Neural progenitor cell (in vitro differentiated cells): ENCODE measurements around the gene CELA3A. TPM values are rescaled to one million over a fixed set of nuclear protein-coding genes. Genes with fewer than 3 reads are reported as not detected.

Experiments used
- DNase-seq: peaks from one replicate; pipeline ENCODE4 v3.0.0-alpha.2; 2016; ENCODE audit warnings: low spot score
- H2AFZ ChIP-seq: fragments of 200-600 bp; sonication (generic); replicated peaks from 2 replicates; pipeline ENCODE4 v1.6.1; 2016; ENCODE audit warnings: antibody characterized with exemption
- H3F3A ChIP-seq: fragments of 200-600 bp; sonication (generic); 2 replicates; pipeline ENCODE4 v1.6.1; 2016; ENCODE audit warnings: antibody characterized with exemption, low read depth
- H3K27ac ChIP-seq: fragments of 200-600 bp; sonication (generic); 2 replicates; pipeline ENCODE4 v1.5.1; 2016; ENCODE audit warnings: mild to moderate bottlenecking
- H3K27me3 ChIP-seq: fragments of 200-600 bp; sonication (generic); 2 replicates; pipeline ENCODE4 v1.6.1; 2016; ENCODE audit warnings: mild to moderate bottlenecking, moderate library complexity
- H3K36me3 ChIP-seq: fragments of 200-600 bp; sonication (generic); 2 replicates; pipeline ENCODE4 v1.5.1; 2016
- H3K4me1 ChIP-seq: fragments of 200-600 bp; sonication (generic); 2 replicates; pipeline ENCODE4 v1.6.1; 2016; ENCODE audit warnings: mixed run types
- H3K4me2 ChIP-seq: fragments of 200-600 bp; sonication (generic); 2 replicates; pipeline ENCODE4 v1.6.1; 2016
- H3K4me3 ChIP-seq: fragments of 200-600 bp; sonication (generic); 2 replicates; pipeline ENCODE4 v1.5.1; 2016
- H3K79me2 ChIP-seq: fragments of 200-600 bp; sonication (generic); 2 replicates; pipeline ENCODE4 v1.6.1; 2016; ENCODE audit warnings: low read depth
- H3K9ac ChIP-seq: fragments of 200-600 bp; sonication (generic); 2 replicates; pipeline ENCODE4 v1.6.1; 2016
- H3K9me3 ChIP-seq: fragments of 200-600 bp; sonication (generic); 2 replicates; pipeline ENCODE4 v1.5.1; 2016; ENCODE audit warnings: low read depth
- H4K20me1 ChIP-seq: fragments of 200-600 bp; sonication (generic); 2 replicates; pipeline ENCODE4 v1.6.1; 2016; ENCODE audit warnings: low read depth
- H3K27ac Mint-ChIP-seq: 3 replicates; pipeline ENCODE4 v1.8.0; 2021; ENCODE audit warnings: mixed read lengths
- H3K27me3 Mint-ChIP-seq: 2 replicates; pipeline ENCODE4 v1.8.0; 2022; ENCODE audit warnings: low read depth, mild to moderate bottlenecking, inconsistent platforms, moderate library complexity, mixed read lengths; ENCODE audit not compliant: insufficient read depth
- H3K36me3 Mint-ChIP-seq: 3 replicates; pipeline ENCODE4 v1.8.0; 2021; ENCODE audit warnings: mixed read lengths
- H3K4me1 Mint-ChIP-seq: 3 replicates; pipeline ENCODE4 v1.8.0; 2021; ENCODE audit warnings: mixed read lengths
- H3K4me3 Mint-ChIP-seq: 3 replicates; pipeline ENCODE4 v1.8.0; 2021; ENCODE audit warnings: mild to moderate bottlenecking, moderate library complexity, mixed read lengths
- H3K9me3 Mint-ChIP-seq: 3 replicates; pipeline ENCODE4 v1.8.0; 2020; ENCODE audit warnings: mixed read lengths
- EZH2 ChIP-seq: fragments of 200-600 bp; sonication (generic); IDR thresholded peaks from 2 replicates; pipeline ENCODE4 v1.6.1; 2017; ENCODE audit warnings: antibody characterized with exemption, mild to moderate bottlenecking, moderate library complexity
- EZH2phosphoT487 ChIP-seq: fragments of 200-600 bp; sonication (generic); IDR thresholded peaks from 2 replicates; pipeline ENCODE4 v1.6.1; 2017; ENCODE audit warnings: antibody characterized with exemption
- total RNA-seq: library from RNA; depleted of rRNA; stranded (reverse); fragments of >200 nt; gene quantifications from 2 replicates; pipeline ENCODE4 v1.2.3, GENCODE V29; 2015; ENCODE audit warnings: low replicate concordance
- TF ChIP-seq, protein P1 (sequence below): fragments of 200-600 bp; sonication (generic); IDR thresholded peaks from 2 replicates; pipeline ENCODE4 v1.5.1; 2017; ENCODE audit warnings: antibody characterized with exemption, mild to moderate bottlenecking

The CELA3A gene, protein sequence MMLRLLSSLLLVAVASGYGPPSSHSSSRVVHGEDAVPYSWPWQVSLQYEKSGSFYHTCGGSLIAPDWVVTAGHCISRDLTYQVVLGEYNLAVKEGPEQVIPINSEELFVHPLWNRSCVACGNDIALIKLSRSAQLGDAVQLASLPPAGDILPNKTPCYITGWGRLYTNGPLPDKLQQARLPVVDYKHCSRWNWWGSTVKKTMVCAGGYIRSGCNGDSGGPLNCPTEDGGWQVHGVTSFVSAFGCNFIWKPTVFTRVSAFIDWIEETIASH
- total RNA-seq: not detected in 2 replicates

DNA sequence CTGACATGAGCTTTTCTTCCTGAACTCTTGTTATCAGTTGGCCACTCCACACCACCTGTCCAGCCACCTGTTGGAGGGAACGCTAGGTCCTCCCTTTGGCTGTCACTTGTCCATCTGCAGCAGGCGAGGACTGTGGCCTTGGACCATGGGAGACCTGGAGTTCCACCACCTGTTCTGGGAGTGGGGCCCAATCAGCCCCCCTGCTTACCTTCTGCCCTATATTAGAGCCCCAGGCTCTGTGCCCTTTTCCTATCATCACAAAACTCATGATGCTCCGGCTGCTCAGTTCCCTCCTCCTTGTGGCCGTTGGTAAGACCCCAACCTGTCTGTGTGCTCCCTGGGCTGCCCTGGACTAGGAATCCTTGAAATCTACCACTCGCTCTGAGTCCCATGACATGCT, at the start of gene CELA3A:
Gene CELA3A (plus strand): TSS at position 249 of the 400 bp plus-strand sequence. CDS start 18 bp downstream, at position 267.
- no peak within 1 kb of the TSS for H3K27ac ChIP-seq
- Mint-ChIP-seq H3K27me3 (peaks cover 6% of the 10 kb centered on the region), H3K9me3 (no peaks in the 10 kb centered on the region), H3K4me1 (no peaks in the 10 kb centered on the region), H3K36me3 (no peaks in the 10 kb centered on the region), H3K4me3 (no peak within 1 kb of the TSS), H3K27ac (no peak within 1 kb of the TSS)
- TF ChIP-seq, protein P1, sequence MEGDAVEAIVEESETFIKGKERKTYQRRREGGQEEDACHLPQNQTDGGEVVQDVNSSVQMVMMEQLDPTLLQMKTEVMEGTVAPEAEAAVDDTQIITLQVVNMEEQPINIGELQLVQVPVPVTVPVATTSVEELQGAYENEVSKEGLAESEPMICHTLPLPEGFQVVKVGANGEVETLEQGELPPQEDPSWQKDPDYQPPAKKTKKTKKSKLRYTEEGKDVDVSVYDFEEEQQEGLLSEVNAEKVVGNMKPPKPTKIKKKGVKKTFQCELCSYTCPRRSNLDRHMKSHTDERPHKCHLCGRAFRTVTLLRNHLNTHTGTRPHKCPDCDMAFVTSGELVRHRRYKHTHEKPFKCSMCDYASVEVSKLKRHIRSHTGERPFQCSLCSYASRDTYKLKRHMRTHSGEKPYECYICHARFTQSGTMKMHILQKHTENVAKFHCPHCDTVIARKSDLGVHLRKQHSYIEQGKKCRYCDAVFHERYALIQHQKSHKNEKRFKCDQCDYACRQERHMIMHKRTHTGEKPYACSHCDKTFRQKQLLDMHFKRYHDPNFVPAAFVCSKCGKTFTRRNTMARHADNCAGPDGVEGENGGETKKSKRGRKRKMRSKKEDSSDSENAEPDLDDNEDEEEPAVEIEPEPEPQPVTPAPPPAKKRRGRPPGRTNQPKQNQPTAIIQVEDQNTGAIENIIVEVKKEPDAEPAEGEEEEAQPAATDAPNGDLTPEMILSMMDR: no peak
- TF ChIP-seq EZH2phosphoT487 (no peak), EZH2 (no peak)
- DNase-seq: no peak
- no peak within 1 kb of the TSS for H2AFZ ChIP-seq
- no peaks in the 10 kb centered on the region for H3K79me2 ChIP-seq
- no peaks in the 10 kb centered on the region for H4K20me1 ChIP-seq
- H3K4me1 ChIP-seq: no peaks in the 10 kb centered on the region
- H3F3A ChIP-seq: no peaks in the 10 kb centered on the region
- H3K9me3 ChIP-seq: no peaks in the 10 kb centered on the region
- no peak within 1 kb of the TSS for H3K4me2 ChIP-seq
- H3K4me3 ChIP-seq: no peak within 1 kb of the TSS
- no peaks in the 10 kb centered on the region for H3K27me3 ChIP-seq
- H3K36me3 ChIP-seq: no peaks in the 10 kb centered on the region
- no peak within 1 kb of the TSS for H3K9ac ChIP-seq

- H3K4me3 ChIP-seq: no peak overlapping the region
- H3K9me3 ChIP-seq: no peaks in the 10 kb centered on the region
- Mint-ChIP-seq H3K27me3 (peaks cover 4% of the 10 kb centered on the region), H3K4me1 (peaks cover 26% of the 10 kb centered on the region), H3K36me3 (no peaks in the 10 kb centered on the region), H3K27ac (peak overlapping the region; percentile 6), H3K9me3 (no peaks in the 10 kb centered on the region), H3K4me3 (no peak overlapping the region)
- no peak overlapping the region for H3K4me2 ChIP-seq
- H4K20me1 ChIP-seq: no peaks in the 10 kb centered on the region
- H3K79me2 ChIP-seq: no peaks in the 10 kb centered on the region
- peaks cover 19% of the 10 kb centered on the region for H3K4me1 ChIP-seq
- DNase-seq: peak; percentile 39
- no peak for TF ChIP-seq EZH2phosphoT487
- TF ChIP-seq, protein P1: peak; percentile 35
- H3K9ac ChIP-seq: no peak overlapping the region
- no peaks in the 10 kb centered on the region for H3K36me3 ChIP-seq
- no peaks in the 10 kb centered on the region for H3K27me3 ChIP-seq
- no peak overlapping the region for H2AFZ ChIP-seq
- H3K27ac ChIP-seq: no peak overlapping the region
- H3F3A ChIP-seq: no peaks in the 10 kb centered on the region
Measured at GRCh38 chr1:21952786-21953520, 48.5 kb upstream of the CELA3A start.

DNA sequence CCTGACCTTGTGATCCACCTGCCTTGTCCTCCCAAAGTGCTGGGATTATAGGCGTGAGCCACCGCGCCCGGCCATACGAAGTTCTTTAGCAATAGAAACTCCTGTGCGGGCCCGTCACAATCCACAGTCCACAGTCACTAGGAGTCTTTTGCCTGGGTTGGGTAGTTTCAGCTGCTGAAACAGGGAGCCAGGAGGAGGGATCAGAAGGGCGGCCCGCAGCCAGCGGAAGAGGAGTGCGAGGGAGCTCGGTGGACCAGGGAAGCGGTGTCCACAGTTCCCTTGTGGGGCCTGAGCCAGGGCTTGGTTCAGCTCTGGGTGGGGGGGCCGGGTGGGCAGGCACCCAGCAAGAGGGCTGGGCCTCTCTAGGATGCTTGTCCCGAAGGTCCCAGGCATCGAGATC, 46.4 kb upstream of the CELA3A start:
- no peak for DNase-seq
- H3K9me3 Mint-ChIP-seq: no peaks in the 10 kb centered on the region
- no peak overlapping the region for H3K4me3 ChIP-seq
- peak overlapping the region; percentile 88 for H2AFZ ChIP-seq
- H3K4me1 ChIP-seq: peaks cover 19% of the 10 kb centered on the region
- no peaks in the 10 kb centered on the region for H3F3A ChIP-seq
- H3K4me1 Mint-ChIP-seq: peaks cover 32% of the 10 kb centered on the region
- no peak overlapping the region for H3K27ac Mint-ChIP-seq
- TF ChIP-seq EZH2phosphoT487 (no peak), EZH2 (no peak)
- TF ChIP-seq, protein P1: no peak
- no peak overlapping the region for H3K4me3 Mint-ChIP-seq
- no peaks in the 10 kb centered on the region for H3K36me3 Mint-ChIP-seq
- H3K9ac ChIP-seq: no peak overlapping the region
- H3K4me2 ChIP-seq: no peak overlapping the region
- H3K27me3 ChIP-seq: no peaks in the 10 kb centered on the region
- no peaks in the 10 kb centered on the region for H4K20me1 ChIP-seq
- no peaks in the 10 kb centered on the region for H3K36me3 ChIP-seq
- H3K9me3 ChIP-seq: no peaks in the 10 kb centered on the region
- peaks cover 4% of the 10 kb centered on the region for H3K27me3 Mint-ChIP-seq
- H3K79me2 ChIP-seq: no peaks in the 10 kb centered on the region
- no peak overlapping the region for H3K27ac ChIP-seq
